ENCODE results near the gene C13orf46. TPM values are rescaled to one million over a fixed set of nuclear protein-coding genes. Genes with fewer than 3 reads are reported as not detected.

Gene C13orf46
- total and polyA plus RNA-seq, 10 of the 15 experiments (the other 5 are each of a cell fraction or from before 2014, with no cell fraction given), result 0.01 to 0.18 (median 0.09) TPM; not detected in 6

- ChIA-PET CTCF (no interaction called here), SMC1A (ENCODE audit: uncharacterized antibody, unreplicated experiment) (no interaction called here), POLR2A (no interaction called here), RAD21 (ENCODE audit: unreplicated experiment) (no interaction called here)
- H3K4me2 ChIP-seq (ENCODE audit: control insufficient read depth, insufficient read depth), result no peak overlapping the region
- no peaks in the 10 kb centered on the region for H3K36me3 ChIP-seq (ENCODE audit: control insufficient read depth in 2 of 2, insufficient read depth in 2 of 2, low read length in 1 of 2)
- no peak overlapping the region for H3K9ac ChIP-seq (ENCODE audit: control insufficient read depth, insufficient read depth, low read length)
- in situ Hi-C loops (cut with MboI), result loop anchor here (5.0 kb wide), 1 partner anchor 263 kb away; no protein-coding TSS in a partner anchor
- FAIRE-seq, result no peak
- no TSS peak for BruUV-seq (replicated peaks)
- no peak overlapping the region for H3K4me3 ChIP-seq
- peaks cover 7% of the 10 kb centered on the region; the same call in 1 of the 3 replicates for H3K9me3 ChIP-seq (replicated peaks; ENCODE audit: control insufficient read depth, insufficient read depth, low read length)
- ATAC-seq, result no peak
- no peak overlapping the region for H2AFZ ChIP-seq (ENCODE audit: control insufficient read depth, low read depth, low read length)
- H3K27ac ChIP-seq (ENCODE audit: control insufficient read depth, insufficient read depth), result no peak overlapping the region
- H4K20me1 ChIP-seq (ENCODE audit: control insufficient read depth, insufficient read depth), result no peaks in the 10 kb centered on the region
- H3K79me2 ChIP-seq (ENCODE audit: control insufficient read depth, insufficient read depth, low read length), result no peaks in the 10 kb centered on the region
- intact Hi-C loops (cut with micrococcal nuclease; ENCODE audit: unreplicated experiment), result no loop called here
- no peaks in the 10 kb centered on the region for H3K4me1 ChIP-seq (ENCODE audit: control insufficient read depth, insufficient read depth, low read length)
- 15% methylated on average over 1 of the region's 1 CpG for WGBS (ENCODE audit: insufficient coverage, insufficient replicate concordance, low lambda C conversion rate, missing lambda C conversion rate)
- H3K27me3 ChIP-seq (replicated peaks in 1 of 2; ENCODE audit: control insufficient read depth in 2 of 2, insufficient read depth in 2 of 2, low read length in 1 of 2), result no peaks in the 10 kb centered on the region
- no peak for DNase-seq (ENCODE audit: low read depth, low spot score)
- TF ChIP-seq SPI1 (IDR thresholded peaks at IDR 0.05; ENCODE audit: borderline replicate concordance, insufficient read depth, low read depth, low read length), result no peak
- no peak for TF ChIP-seq ZZZ3 (IDR thresholded peaks at IDR 0.05; ENCODE audit: control insufficient read depth, insufficient read length, low read depth)
- no peak for TF ChIP-seq CBFB (IDR thresholded peaks at IDR 0.05; ENCODE audit: low read depth)
- no peak for TF ChIP-seq CBX3 (IDR thresholded peaks at IDR 0.05; ENCODE audit: borderline replicate concordance, low read depth)
- TF ChIP-seq FOS (IDR thresholded peaks at IDR 0.05; ENCODE audit: borderline replicate concordance, extremely low read depth, insufficient read length), result no peak
- TF ChIP-seq SUPT20H (IDR thresholded peaks at IDR 0.05; ENCODE audit: borderline replicate concordance, control insufficient read depth, low read depth, low read length), result no peak
- TF ChIP-seq RELA (IDR thresholded peaks at IDR 0.05; ENCODE audit: borderline replicate concordance, partially characterized antibody), result no peak
- TF ChIP-seq POLR2A (IDR thresholded peaks at IDR 0.05; ENCODE audit: low read depth, low read length), result no peak
- TF ChIP-seq USF1 (IDR thresholded peaks at IDR 0.05; ENCODE audit: borderline replicate concordance, extremely low read length, insufficient read depth, low read depth, low read length), result no peak
- TF ChIP-seq TARDBP (IDR thresholded peaks at IDR 0.05; ENCODE audit: borderline replicate concordance), result no peak
- TF ChIP-seq ZNF384 (IDR thresholded peaks at IDR 0.05; ENCODE audit: borderline replicate concordance, low read depth, low read length), result no peak
These were observed 14.7 kb downstream of the C13orf46 start for GRCh38 chr13:113959198-113959597.
